Muscle layer of colon (tissue), 2 donors: ENCODE results near the gene ROBO1.

Source experiments
- H3K27ac ChIP-seq: one replicate; pipeline ENCODE4 v1.7.0; 2013; ENCODE audit warnings: low read depth, mild to moderate bottlenecking, low read length, moderate library complexity
- H3K27me3 ChIP-seq, 2 donors: one replicate each; pipeline ENCODE4 v1.7.0; 2013; ENCODE audit warnings: low read length in 2 of 2, mild to moderate bottlenecking in 2 of 2; ENCODE audit not compliant: insufficient read depth in 2 of 2, control insufficient read depth in 1 of 2
- H3K36me3 ChIP-seq: one replicate; pipeline ENCODE4 v1.7.0; 2013; ENCODE audit warnings: mild to moderate bottlenecking, low read length; ENCODE audit not compliant: insufficient read depth
- H3K4me1 ChIP-seq: one replicate; pipeline ENCODE4 v1.7.0; 2013; ENCODE audit warnings: mild to moderate bottlenecking, low read length; ENCODE audit not compliant: insufficient read depth
- H3K4me3 ChIP-seq, 2 donors: one replicate each; pipeline ENCODE4 v1.7.0; 2013; ENCODE audit warnings: low read length in 2 of 2, low read depth in 1 of 2, mild to moderate bottlenecking in 1 of 2, moderate library complexity in 1 of 2
- H3K9ac ChIP-seq: one replicate; pipeline ENCODE4 v1.7.0; 2013; ENCODE audit warnings: low read length
- H3K9me3 ChIP-seq: one replicate; pipeline ENCODE4 v1.7.0; 2013; ENCODE audit warnings: mild to moderate bottlenecking, low read length
- donor health status: abdominal sarcoma.
- donor health status: Adenocarcinoma of cecum.

The ROBO1 gene

DNA sequence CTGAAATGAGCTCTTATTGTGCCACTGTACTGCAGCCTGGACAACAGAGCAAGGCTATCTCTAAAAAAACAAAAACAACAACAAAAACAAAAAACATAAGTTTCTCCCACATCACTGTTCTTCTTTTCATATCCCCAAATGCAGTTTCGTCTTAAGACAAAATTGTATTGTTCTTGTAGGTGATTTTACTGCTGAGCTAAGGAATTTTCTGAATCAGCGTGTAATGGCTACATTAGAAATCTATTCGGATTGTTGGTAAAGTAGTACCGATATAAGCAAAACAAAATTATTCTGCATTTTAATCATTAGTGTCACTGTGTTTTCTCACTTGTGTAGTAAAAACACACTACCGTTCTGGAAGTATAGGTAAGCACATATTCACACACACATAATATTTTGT, 512.5 kb downstream of the ROBO1 start:
- H3K9ac ChIP-seq = no peak overlapping the region
- H3K4me1 ChIP-seq = no peaks in the 10 kb centered on the region
- no peaks in the 10 kb centered on the region for H3K9me3 ChIP-seq
- no peak overlapping the region for H3K27ac ChIP-seq
- no peaks in the 10 kb centered on the region for H3K27me3 ChIP-seq
- no peaks in the 10 kb centered on the region for H3K36me3 ChIP-seq
- no peak overlapping the region for H3K4me3 ChIP-seq

DNA sequence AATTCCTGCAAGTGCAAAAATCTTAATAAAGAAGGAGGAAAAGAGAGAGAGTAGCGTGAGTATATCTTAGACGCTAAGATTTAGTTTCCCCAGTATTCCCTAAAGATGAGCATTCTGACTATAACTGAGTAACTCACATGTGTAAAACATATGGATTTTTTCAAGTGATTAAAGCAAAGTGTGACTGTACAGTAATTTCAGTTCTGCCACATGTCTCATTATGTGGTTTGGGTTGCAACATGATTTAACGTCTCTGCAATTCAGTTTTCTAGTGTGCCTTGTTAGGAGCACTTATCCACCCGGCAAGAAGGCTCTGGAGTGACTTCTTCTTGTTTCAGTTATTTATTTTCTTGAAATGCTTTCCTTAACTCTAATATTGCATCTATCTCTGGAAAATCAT, 514.1 kb downstream of the ROBO1 start:
- H3K4me3 ChIP-seq = no peak overlapping the region
- no peaks in the 10 kb centered on the region for H3K27me3 ChIP-seq
- no peak overlapping the region for H3K27ac ChIP-seq
- H3K9me3 ChIP-seq = no peaks in the 10 kb centered on the region
- H3K9ac ChIP-seq = no peak overlapping the region
- no peaks in the 10 kb centered on the region for H3K36me3 ChIP-seq
- no peaks in the 10 kb centered on the region for H3K4me1 ChIP-seq

DNA sequence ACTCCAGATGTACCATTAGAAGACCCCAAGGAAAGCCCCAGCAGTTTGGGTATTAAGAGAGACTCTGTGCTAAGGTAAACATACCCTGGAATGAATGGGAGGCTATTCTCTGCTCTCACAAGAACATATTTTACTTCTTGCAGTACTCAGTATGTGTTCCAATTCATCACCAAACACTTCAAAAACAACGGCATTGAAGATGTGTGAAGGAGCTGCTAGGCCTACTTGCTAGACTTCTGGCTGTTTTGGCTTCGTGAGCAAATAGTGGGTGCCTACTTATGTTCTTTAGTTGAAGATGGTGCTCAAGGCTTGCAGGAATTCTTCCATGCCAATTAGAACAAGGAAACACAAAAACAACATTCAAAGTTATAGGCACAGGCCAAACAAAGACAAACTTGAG, 514.5 kb downstream of the ROBO1 start:
- Histone ChIP-seq H3K9ac (no peak overlapping the region), H3K27ac (no peak overlapping the region), H3K4me3 (no peak overlapping the region), H3K36me3 (no peaks in the 10 kb centered on the region), H3K4me1 (no peaks in the 10 kb centered on the region), H3K9me3 (no peaks in the 10 kb centered on the region), H3K27me3 (no peaks in the 10 kb centered on the region)

DNA sequence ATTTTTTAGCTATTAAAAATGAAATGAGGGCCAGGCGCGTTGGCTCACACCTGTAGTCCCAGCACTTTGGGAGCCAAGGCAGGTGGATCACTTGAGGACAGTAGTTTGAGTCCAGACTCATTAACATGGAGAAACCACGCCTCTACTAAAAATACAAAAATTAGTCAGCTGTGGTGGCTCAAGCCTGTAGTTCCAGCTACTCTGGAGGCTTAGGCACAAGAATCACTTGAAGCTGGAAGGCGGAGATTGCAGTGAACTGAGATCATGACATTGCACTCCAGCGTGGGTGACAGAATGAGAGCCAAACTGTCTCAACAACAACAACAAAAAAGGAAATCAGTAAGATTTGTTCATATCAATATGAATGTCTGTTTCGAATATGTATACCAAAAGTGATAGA, 517.1 kb downstream of the ROBO1 start:
- Histone ChIP-seq H3K4me1 (peaks cover 7% of the 10 kb centered on the region), H3K27ac (no peak overlapping the region), H3K9ac (no peak overlapping the region), H3K4me3 (no peak overlapping the region), H3K36me3 (no peaks in the 10 kb centered on the region), H3K27me3 (no peaks in the 10 kb centered on the region), H3K9me3 (no peaks in the 10 kb centered on the region)

DNA sequence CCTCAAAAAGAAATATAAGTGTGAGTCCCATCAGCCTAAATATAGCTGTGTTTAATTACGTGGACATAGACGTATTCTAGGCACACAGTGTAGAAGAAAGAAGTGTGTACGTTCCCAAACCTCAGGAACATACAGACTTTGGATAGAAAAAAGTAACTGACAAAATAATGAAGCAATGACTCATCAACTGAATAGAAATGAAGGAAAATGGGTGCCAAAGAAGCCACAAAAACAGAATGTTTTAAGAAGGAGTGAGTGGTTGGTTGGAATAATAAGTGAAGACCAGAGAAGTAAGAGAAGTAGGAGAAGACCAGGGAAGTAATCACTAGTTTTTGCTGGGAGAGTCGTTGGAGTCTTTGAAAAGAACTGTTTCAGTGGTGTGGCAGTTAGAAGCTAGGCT, 518.1 kb downstream of the ROBO1 start:
- no peak overlapping the region for H3K4me3 ChIP-seq
- no peak overlapping the region for H3K9ac ChIP-seq
- H3K36me3 ChIP-seq = no peaks in the 10 kb centered on the region
- peaks cover 7% of the 10 kb centered on the region for H3K4me1 ChIP-seq
- H3K27ac ChIP-seq = no peak overlapping the region
- no peaks in the 10 kb centered on the region for H3K9me3 ChIP-seq
- H3K27me3 ChIP-seq = no peaks in the 10 kb centered on the region

DNA sequence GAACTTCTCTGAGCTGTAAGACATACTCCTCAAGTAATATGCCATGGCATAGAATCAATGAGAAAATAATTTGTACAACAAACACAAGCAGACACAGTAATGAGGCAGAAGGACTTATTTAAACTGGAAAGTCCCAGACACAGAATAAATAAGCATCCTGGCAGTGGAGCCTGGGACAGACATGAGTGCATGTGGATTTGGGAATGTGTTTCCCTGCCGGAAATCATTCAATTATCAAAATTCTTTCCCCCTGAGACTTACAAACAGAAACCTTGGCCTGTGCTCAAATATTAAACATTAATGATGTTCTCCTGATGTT, 520.1 kb downstream of the ROBO1 start:
- no peaks in the 10 kb centered on the region for H3K9me3 ChIP-seq
- H3K36me3 ChIP-seq = no peaks in the 10 kb centered on the region
- H3K4me1 ChIP-seq = peaks cover 7% of the 10 kb centered on the region
- H3K27me3 ChIP-seq = no peaks in the 10 kb centered on the region
- no peak overlapping the region for H3K9ac ChIP-seq
- H3K4me3 ChIP-seq = no peak overlapping the region
- no peak overlapping the region for H3K27ac ChIP-seq

DNA sequence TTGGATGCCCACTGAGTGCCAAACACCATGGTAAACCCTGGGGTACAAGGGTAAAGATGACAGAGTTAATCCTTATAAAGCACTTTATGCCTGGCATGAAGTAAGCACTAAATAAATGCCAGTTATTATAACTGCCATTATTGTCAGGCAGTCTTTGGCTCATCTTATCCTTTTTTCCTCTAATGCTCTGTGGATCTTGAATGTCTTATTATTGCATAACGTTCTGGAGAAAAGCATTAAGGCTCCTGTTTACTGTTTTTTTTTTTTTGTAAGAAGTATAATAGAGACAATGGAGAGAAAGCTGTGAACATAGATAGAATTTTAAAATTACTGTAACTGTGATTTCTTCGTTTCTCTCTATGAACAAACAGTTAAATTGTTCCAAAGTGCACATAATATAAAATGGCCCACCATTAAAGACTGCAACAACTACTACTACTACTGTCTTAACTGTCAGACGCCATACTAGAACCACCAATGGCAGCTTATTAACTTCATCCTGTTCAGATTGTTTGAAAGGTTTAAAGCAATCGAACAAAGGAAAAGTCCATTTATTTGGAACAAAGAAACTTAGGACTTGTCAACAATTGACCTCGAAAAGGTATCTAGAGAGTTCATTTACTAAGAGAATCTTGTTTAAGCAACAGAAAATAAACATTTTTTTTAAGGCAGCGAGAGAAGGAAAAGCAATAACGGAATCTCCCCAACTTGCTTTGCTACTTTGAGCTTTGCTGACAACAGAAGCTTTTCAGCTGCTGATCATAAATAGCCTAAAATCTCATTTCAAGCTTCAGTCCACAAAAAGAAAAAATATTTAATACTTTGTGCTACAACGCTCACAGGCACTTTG, 520.7 kb downstream of the ROBO1 start:
- H3K9ac ChIP-seq = no peak overlapping the region
- H3K9me3 ChIP-seq = no peaks in the 10 kb centered on the region
- H3K4me3 ChIP-seq = no peak overlapping the region
- H3K27me3 ChIP-seq = no peaks in the 10 kb centered on the region
- H3K36me3 ChIP-seq = no peaks in the 10 kb centered on the region
- H3K4me1 ChIP-seq = peaks cover 7% of the 10 kb centered on the region
- H3K27ac ChIP-seq = no peak overlapping the region

DNA sequence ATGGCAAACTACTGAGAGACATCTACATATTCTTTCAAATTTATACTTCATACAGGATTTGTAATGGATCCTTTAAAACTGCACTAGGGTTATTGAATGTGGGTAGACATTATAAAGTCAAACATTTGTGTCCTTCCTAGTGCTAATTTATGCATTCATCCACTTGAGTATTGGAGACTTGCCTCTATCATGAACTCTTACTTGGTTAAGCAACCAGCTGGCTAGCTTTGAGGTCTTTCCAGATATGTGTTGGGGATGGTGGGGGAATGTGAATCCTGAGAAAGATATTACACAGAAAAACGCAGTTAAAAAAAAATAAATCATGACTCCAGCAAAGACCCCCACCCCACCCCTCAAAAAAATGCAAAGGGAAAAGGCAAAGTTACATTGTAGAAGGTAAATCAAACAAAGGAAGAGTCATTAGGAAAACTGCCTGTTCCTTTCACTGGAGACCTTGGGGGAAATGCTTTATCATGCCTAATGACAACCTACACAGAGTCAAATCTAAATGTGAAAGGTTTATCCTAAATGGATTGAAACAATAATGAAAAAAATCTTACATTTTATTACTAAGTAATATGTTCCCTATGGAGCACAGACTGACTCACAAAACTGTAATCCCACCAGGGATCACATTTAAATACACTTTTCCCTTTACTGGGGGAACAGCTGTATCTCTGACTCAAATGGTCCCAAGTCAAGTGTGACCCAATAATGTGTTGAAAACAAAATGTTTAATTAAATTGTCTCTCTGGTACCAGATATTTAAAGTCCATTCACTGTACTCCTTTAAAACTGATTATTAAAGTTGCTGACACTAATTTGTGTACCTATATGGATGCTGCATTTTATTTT, 522.3 kb downstream of the ROBO1 start:
- Histone ChIP-seq H3K4me3 (no peak overlapping the region), H3K9me3 (no peaks in the 10 kb centered on the region), H3K27ac (no peak overlapping the region), H3K36me3 (no peaks in the 10 kb centered on the region), H3K27me3 (no peaks in the 10 kb centered on the region), H3K9ac (no peak overlapping the region), H3K4me1 (peaks cover 7% of the 10 kb centered on the region)

DNA sequence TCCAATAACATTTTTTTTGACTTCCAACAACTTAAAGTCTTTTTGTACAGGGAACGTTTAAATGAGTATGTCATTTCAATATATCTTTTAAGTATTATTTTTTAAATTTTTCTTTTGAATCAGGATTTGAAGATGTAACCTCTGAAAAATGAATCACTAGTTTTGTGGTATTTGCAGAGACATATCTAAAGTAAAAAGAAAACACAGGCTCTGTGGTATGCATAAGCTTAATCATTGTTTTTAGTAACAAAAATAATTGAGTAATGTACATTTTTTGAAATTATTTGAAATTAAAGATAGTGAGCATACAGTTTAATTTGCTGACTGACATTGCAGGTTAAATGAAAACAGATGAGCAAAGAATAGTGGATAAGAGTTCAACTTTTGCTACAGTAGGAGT, 531.3 kb downstream of the ROBO1 start:
- H3K9ac ChIP-seq = no peak overlapping the region
- H3K4me1 ChIP-seq = no peaks in the 10 kb centered on the region
- H3K36me3 ChIP-seq = no peaks in the 10 kb centered on the region
- H3K27me3 ChIP-seq = no peaks in the 10 kb centered on the region
- no peak overlapping the region for H3K4me3 ChIP-seq
- H3K27ac ChIP-seq = no peak overlapping the region
- no peaks in the 10 kb centered on the region for H3K9me3 ChIP-seq

DNA sequence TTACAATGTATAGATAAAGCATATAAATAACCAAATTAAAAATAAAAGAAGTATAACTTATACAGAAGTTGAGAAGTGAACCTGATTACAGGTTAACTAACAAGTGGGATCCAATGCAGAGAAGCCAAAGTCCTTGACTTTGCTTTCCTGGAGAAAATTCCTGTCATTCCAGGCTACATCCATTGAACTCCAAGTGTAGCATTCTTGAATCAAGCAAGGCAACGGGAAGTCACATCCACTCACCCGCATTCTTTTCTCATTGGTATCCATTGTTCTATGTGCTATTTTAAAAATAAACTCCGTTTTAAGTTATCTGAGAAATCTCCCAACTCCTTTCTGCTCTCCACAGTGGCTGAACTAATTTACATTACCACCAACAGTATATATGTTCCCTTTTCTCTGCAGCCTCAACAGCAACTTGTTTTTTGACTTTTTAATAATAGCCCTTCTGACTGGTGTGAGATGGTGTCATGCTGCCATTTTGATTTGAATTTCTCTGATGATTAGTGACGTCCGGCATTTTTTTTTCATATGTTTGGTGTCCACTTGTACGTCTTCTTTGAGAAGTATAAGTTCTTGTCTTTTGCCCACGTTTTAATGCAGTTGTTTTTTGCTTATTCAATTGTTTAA, 534.3 kb downstream of the ROBO1 start:
- Histone ChIP-seq H3K4me1 (no peaks in the 10 kb centered on the region), H3K9me3 (no peaks in the 10 kb centered on the region), H3K27me3 (no peaks in the 10 kb centered on the region), H3K9ac (no peak overlapping the region), H3K36me3 (no peaks in the 10 kb centered on the region), H3K4me3 (no peak overlapping the region), H3K27ac (no peak overlapping the region)

DNA sequence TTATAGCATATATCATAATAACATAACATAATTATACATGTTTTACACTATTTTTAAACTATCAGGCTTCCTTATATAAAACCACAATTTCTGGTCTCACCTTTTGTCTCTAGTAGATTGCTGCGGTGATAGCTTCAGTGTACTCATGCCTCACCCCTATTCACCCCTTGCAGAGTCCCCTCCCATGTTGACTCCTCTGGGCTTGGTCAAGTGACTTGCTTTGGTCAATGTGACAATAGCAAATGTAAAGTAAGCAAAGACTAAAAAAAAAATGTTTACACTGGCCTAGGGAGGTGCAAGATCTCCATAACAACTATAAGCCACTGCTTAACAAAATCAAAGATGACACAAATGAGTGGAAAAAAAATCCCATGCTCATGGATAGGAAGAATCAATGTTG, 537.5 kb downstream of the ROBO1 start:
- H3K9me3 ChIP-seq = no peaks in the 10 kb centered on the region
- H3K9ac ChIP-seq = no peak overlapping the region
- no peak overlapping the region for H3K27ac ChIP-seq
- no peak overlapping the region for H3K4me3 ChIP-seq
- no peaks in the 10 kb centered on the region for H3K4me1 ChIP-seq
- no peaks in the 10 kb centered on the region for H3K27me3 ChIP-seq
- no peaks in the 10 kb centered on the region for H3K36me3 ChIP-seq
